Measurements from ENCODE around the gene NELL1.

DNA sequence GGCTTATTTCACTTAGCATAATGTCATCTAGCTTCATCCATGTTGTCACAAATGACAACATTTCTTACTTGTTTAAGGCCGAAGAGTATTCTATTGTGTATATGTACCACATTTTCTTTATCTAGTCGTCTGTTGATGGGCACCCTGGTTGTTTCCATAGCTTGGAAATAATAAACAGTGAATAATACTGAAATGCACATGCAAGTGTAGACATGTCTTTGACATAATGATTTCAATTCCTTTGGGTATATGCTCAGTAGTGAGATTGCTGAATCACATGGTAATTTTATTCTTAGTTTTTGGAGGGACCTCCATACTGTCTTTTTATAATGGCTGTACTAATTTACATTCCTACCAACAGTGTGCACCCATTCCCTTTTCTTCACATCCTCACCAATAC, 508.0 kb downstream of the NELL1 start:
- TF ChIP-seq EZH2 (IDR thresholded peaks at IDR 0.05; ENCODE audit: insufficient read depth, poor library complexity, severe bottlenecking) (no peak), EZH2phosphoT487 (IDR thresholded peaks at IDR 0.05; ENCODE audit: insufficient read depth, low read depth) (no peak)
